ENCODE data around the gene B3GAT1.

Gene B3GAT1

DNA sequence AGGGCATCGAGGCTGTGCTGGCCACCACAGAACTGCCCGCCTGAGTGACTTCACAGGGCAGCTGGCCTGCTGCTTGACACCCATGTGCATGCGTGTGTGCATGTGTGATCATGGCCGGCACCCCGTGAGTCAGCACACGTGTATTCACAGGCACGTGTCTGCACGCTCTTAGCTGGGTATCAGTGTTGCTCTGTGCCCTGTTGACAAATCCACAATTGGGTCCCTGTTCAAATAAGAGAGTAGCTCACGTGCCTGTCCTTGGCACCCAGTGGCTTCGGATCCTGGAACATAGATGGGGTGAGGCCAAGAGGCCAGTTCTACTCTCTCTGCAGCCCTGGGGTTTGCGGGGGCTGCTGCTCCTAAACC lies 14.0 kb downstream of the B3GAT1 start:
- Histone ChIP-seq H3K9ac (ENCODE audit: low read length) (no peak overlapping the region), H3K4me3 (ENCODE audit: low read length) (no peak overlapping the region), H3K27me3 (replicated peaks; ENCODE audit: insufficient read depth, low read length) (no peaks in the 10 kb centered on the region), H3K27ac (ENCODE audit: low read length) (no peak overlapping the region), H3K9me2 (replicated peaks; ENCODE audit: insufficient read depth, low read length) (no peaks in the 10 kb centered on the region), H3K4me2 (ENCODE audit: low read depth, low read length) (no peak overlapping the region), H3K4me1 (ENCODE audit: low read length) (no peaks in the 10 kb centered on the region), H3K9me3 (replicated peaks; ENCODE audit: insufficient read depth, low read length) (no peaks in the 10 kb centered on the region), H4K20me1 (ENCODE audit: insufficient read depth, low read length) (no peaks in the 10 kb centered on the region), H3K36me3 (replicated peaks; ENCODE audit: insufficient read depth, low read length) (no peaks in the 10 kb centered on the region), H2AFZ (ENCODE audit: low read length) (no peak overlapping the region), H3K79me2 (ENCODE audit: low read length) (no peaks in the 10 kb centered on the region), H3F3A (ENCODE audit: insufficient read depth, low read length) (no peaks in the 10 kb centered on the region)
- DNase-seq: no peak
- no peak for TF ChIP-seq EZH2phosphoT487 (IDR thresholded peaks at IDR 0.05; ENCODE audit: low read length)
- no peak for TF ChIP-seq EZH2 (optimal IDR thresholded peaks at IDR 0.05; ENCODE audit: low read depth, low read length)
- TF ChIP-seq, protein P1, sequence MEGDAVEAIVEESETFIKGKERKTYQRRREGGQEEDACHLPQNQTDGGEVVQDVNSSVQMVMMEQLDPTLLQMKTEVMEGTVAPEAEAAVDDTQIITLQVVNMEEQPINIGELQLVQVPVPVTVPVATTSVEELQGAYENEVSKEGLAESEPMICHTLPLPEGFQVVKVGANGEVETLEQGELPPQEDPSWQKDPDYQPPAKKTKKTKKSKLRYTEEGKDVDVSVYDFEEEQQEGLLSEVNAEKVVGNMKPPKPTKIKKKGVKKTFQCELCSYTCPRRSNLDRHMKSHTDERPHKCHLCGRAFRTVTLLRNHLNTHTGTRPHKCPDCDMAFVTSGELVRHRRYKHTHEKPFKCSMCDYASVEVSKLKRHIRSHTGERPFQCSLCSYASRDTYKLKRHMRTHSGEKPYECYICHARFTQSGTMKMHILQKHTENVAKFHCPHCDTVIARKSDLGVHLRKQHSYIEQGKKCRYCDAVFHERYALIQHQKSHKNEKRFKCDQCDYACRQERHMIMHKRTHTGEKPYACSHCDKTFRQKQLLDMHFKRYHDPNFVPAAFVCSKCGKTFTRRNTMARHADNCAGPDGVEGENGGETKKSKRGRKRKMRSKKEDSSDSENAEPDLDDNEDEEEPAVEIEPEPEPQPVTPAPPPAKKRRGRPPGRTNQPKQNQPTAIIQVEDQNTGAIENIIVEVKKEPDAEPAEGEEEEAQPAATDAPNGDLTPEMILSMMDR (IDR thresholded peaks at IDR 0.05; ENCODE audit: low read length): no peak

DNA sequence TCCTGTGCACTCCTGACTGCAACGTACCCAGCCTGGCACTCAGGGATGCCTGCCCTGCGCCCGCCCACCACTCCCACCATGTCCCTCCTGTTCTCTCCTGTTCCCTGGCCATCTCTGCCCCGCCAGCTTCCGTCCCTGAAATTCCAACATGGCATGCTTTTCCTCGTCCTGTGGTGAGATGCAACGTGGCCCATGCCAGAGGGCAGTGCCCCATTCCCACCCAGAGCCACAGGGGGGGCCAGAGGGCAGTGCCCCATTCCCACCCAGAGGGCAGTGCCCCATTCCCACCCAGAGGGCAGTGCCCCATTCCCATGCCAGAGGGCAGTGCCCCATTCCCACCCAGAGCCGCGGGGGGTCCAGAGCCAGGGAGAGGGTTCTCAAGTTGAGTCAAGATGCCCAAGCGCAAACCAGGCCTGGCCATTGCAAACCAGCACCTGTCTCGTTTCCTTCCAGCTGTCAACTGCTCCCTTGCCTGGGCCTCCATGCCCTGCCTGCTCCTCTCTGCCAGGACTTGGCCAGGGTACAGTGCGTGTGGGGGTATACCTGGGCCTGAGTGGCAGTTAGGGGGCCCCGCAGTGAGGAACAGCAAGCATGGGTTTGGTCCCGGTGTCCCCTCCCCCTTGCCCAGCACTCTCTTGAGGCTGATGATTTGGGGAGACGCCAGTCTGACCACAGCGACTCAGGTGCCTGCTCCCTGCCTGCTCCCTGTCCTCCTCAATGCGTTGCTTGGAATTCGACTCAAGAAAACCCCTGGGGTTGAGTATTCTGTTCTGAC lies 14.6 kb downstream of the B3GAT1 start:
- H3K27ac ChIP-seq (ENCODE audit: low read length): no peak overlapping the region
- no peaks in the 10 kb centered on the region for H3K36me3 ChIP-seq (replicated peaks; ENCODE audit: insufficient read depth, low read length)
- no peaks in the 10 kb centered on the region for H4K20me1 ChIP-seq (ENCODE audit: insufficient read depth, low read length)
- no peak for TF ChIP-seq EZH2 (optimal IDR thresholded peaks at IDR 0.05; ENCODE audit: low read depth, low read length)
- TF ChIP-seq EZH2phosphoT487 (IDR thresholded peaks at IDR 0.05; ENCODE audit: low read length): no peak
- TF ChIP-seq, protein P1 (IDR thresholded peaks at IDR 0.05; ENCODE audit: low read length): no peak
- no peaks in the 10 kb centered on the region for H3K9me2 ChIP-seq (replicated peaks; ENCODE audit: insufficient read depth, low read length)
- no peak overlapping the region for H3K4me3 ChIP-seq (ENCODE audit: low read length)
- no peak overlapping the region for H3K9ac ChIP-seq (ENCODE audit: low read length)
- H3K4me1 ChIP-seq (ENCODE audit: low read length): no peaks in the 10 kb centered on the region
- no peak overlapping the region for H3K4me2 ChIP-seq (ENCODE audit: low read depth, low read length)
- no peaks in the 10 kb centered on the region for H3F3A ChIP-seq (ENCODE audit: insufficient read depth, low read length)
- no peaks in the 10 kb centered on the region for H3K27me3 ChIP-seq (replicated peaks; ENCODE audit: insufficient read depth, low read length)
- no peak overlapping the region for H2AFZ ChIP-seq (ENCODE audit: low read length)
- no peak for DNase-seq
- no peaks in the 10 kb centered on the region for H3K79me2 ChIP-seq (ENCODE audit: low read length)
- no peaks in the 10 kb centered on the region for H3K9me3 ChIP-seq (replicated peaks; ENCODE audit: insufficient read depth, low read length)

DNA sequence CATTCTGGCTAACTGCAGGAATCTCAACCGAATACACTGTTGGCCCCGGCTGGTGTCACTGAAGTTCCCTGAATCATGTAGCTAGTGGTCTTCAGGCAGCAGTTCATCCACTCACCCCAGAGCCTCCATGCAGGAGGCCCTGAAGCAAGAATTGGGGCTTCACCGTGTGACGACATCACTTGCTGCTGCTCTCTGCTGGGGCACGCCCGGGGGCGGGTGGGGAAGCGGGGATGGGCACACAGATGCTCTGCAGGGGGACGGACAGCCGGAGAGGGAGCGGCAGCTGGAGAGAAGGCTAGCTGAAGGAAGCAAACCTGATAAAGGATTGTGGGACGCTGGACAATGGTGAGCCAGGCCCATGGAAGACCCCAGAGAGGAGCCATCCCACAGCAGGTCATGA lies 17.0 kb downstream of the B3GAT1 start:
- H4K20me1 ChIP-seq (ENCODE audit: insufficient read depth, low read length): no peaks in the 10 kb centered on the region

More for the DNA sequence above, 17.0 kb downstream of the B3GAT1 start:
- Histone ChIP-seq H3K79me2 (ENCODE audit: low read length) (no peaks in the 10 kb centered on the region), H3K9me3 (replicated peaks; ENCODE audit: insufficient read depth, low read length) (no peaks in the 10 kb centered on the region), H3K27me3 (replicated peaks; ENCODE audit: insufficient read depth, low read length) (no peaks in the 10 kb centered on the region), H3F3A (ENCODE audit: insufficient read depth, low read length) (no peaks in the 10 kb centered on the region), H3K4me1 (ENCODE audit: low read length) (no peaks in the 10 kb centered on the region), H3K9ac (ENCODE audit: low read length) (no peak overlapping the region), H3K9me2 (replicated peaks; ENCODE audit: insufficient read depth, low read length) (no peaks in the 10 kb centered on the region), H3K4me2 (ENCODE audit: low read depth, low read length) (no peak overlapping the region), H3K4me3 (ENCODE audit: low read length) (no peak overlapping the region), H3K27ac (ENCODE audit: low read length) (no peak overlapping the region), H2AFZ (ENCODE audit: low read length) (no peak overlapping the region), H3K36me3 (replicated peaks; ENCODE audit: insufficient read depth, low read length) (no peaks in the 10 kb centered on the region)
- TF ChIP-seq, protein P1 (IDR thresholded peaks at IDR 0.05; ENCODE audit: low read length): no peak
- TF ChIP-seq EZH2 (optimal IDR thresholded peaks at IDR 0.05; ENCODE audit: low read depth, low read length) (no peak), EZH2phosphoT487 (IDR thresholded peaks at IDR 0.05; ENCODE audit: low read length) (no peak)
- no peak for DNase-seq
